ENCODE results near the gene GGTLC3.
"Not testable (repeated sequence)": the region's sequence is repeated elsewhere in the genome, so short reads cannot be mapped to it uniquely, and the experiment has no call there.

DNA sequence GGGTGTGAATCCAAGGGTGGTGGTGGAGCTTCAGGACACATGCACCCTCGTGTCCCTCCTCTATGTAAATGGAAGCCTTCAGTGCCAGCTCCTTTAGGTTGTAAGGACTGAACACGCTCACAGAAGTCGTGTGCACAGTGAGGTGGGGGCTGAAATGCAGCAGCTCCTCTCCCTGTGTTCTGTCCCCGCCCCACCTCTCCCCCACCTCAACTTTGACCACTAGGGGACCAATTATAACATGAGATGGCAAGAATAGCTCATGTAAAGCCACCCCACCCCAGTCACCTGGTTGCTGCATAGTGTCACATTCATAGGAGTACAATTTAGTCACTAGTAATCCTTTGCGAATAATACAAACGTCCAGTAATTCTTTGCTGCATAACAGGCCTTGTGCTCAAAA, 4.8 kb upstream of the GGTLC3 start:
- TF ChIP-seq, protein P1, sequence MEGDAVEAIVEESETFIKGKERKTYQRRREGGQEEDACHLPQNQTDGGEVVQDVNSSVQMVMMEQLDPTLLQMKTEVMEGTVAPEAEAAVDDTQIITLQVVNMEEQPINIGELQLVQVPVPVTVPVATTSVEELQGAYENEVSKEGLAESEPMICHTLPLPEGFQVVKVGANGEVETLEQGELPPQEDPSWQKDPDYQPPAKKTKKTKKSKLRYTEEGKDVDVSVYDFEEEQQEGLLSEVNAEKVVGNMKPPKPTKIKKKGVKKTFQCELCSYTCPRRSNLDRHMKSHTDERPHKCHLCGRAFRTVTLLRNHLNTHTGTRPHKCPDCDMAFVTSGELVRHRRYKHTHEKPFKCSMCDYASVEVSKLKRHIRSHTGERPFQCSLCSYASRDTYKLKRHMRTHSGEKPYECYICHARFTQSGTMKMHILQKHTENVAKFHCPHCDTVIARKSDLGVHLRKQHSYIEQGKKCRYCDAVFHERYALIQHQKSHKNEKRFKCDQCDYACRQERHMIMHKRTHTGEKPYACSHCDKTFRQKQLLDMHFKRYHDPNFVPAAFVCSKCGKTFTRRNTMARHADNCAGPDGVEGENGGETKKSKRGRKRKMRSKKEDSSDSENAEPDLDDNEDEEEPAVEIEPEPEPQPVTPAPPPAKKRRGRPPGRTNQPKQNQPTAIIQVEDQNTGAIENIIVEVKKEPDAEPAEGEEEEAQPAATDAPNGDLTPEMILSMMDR (IDR thresholded peaks at IDR 0.05): not testable (repeated sequence)
- TF ChIP-seq POLR2AphosphoS5, POLR2A, EP300 (IDR thresholded peaks at IDR 0.05): not testable (repeated sequence)

All from stomach (tissue), 4 donors.